Upper lobe of right lung (tissue), 1 donor: Measurements from ENCODE around the gene TDRD1. TPM values are rescaled to one million over a fixed set of nuclear protein-coding genes. Genes with fewer than 3 reads are reported as not detected.

Experiments
- ATAC-seq: fragments of 200-7000 bp; cut with Tn5 transposase; one replicate; pipeline ENCODE4 v1.9.1; 2020; ENCODE audit warnings: mild to moderate bottlenecking, moderate library complexity
- DNase-seq: peaks from one replicate; pipeline ENCODE4 v3.0.0-alpha.2; 2020
- H3K27ac ChIP-seq: fragments of 200-600 bp; one replicate; pipeline ENCODE4 v1.8.0; 2022
- H3K27me3 ChIP-seq: fragments of 200-600 bp; one replicate; pipeline ENCODE4 v1.8.0; 2022; ENCODE audit warnings: mild to moderate bottlenecking
- H3K36me3 ChIP-seq: fragments of 200-600 bp; one replicate; pipeline ENCODE4 v1.8.0; 2022
- H3K4me1 ChIP-seq: fragments of 200-600 bp; one replicate; pipeline ENCODE4 v1.8.0; 2022
- H3K4me3 ChIP-seq: fragments of 200-600 bp; one replicate; pipeline ENCODE4 v1.8.0; 2022; ENCODE audit warnings: mild to moderate bottlenecking
- H3K9me3 ChIP-seq: fragments of 200-600 bp; one replicate; pipeline ENCODE4 v1.8.0; 2022
- CTCF ChIP-seq: fragments of 200-600 bp; IDR thresholded peaks from one replicate; pipeline ENCODE4 v1.8.0; 2022; ENCODE audit warnings: antibody characterized with exemption
- intact Hi-C: fragments of 100-400 bp; cut with DNase I; formaldehyde crosslinking; loops from one replicate; pipeline ENCODE4 v1.11.0; 2022
- total RNA-seq: library from RNA; stranded (reverse); fragmentation: NEBNext Ultra II Directional; extraction: Animal tissue kit (Norgen Biotek cat#: 25700); gene quantifications from one replicate; pipeline ENCODE4 v1.2.1, GENCODE V29; 2021
- donor health status: DM: no; HTN: yes; CAD: no; lungs with severe emphysema.

The TDRD1 gene
- total RNA-seq, 1 donor from 2014 or later = 0.14 TPM

GRCh38 chr10:114172776-114173602 is 6.2 kb upstream of the TDRD1 start:
- TF ChIP-seq CTCF = no peak
- intact Hi-C loops = no loop called here

GRCh38 chr10:114173603-114173920 is 5.6 kb upstream of the TDRD1 start:
- peaks cover 3% of the 10 kb centered on the region for H3K9me3 ChIP-seq
- TF ChIP-seq CTCF = no peak
- DNase-seq (no peak), ATAC-seq (no peak)
- peak overlapping the region; percentile 84 for H3K4me3 ChIP-seq
- peaks cover 10% of the 10 kb centered on the region for H3K4me1 ChIP-seq
- H3K27me3 ChIP-seq = no peaks in the 10 kb centered on the region
- peak overlapping the region; percentile 89 for H3K27ac ChIP-seq
- H3K36me3 ChIP-seq = peaks cover 5% of the 10 kb centered on the region
- intact Hi-C loops = no loop called here

More at GRCh38 chr10:114172776-114173602, 6.2 kb upstream of the TDRD1 start:
- H3K27ac ChIP-seq = peak overlapping the region; percentile 89
- peak overlapping the region; percentile 84 for H3K4me3 ChIP-seq
- DNase-seq (no peak), ATAC-seq (no peak)
- H3K27me3 ChIP-seq = no peaks in the 10 kb centered on the region
- H3K9me3 ChIP-seq = peaks cover 5% of the 10 kb centered on the region
- peaks cover 10% of the 10 kb centered on the region for H3K4me1 ChIP-seq
- H3K36me3 ChIP-seq = peaks cover 5% of the 10 kb centered on the region

- peaks cover 5% of the 10 kb centered on the region for H3K36me3 ChIP-seq
- H3K4me3 ChIP-seq = peak within 1 kb of the TSS; percentile 84
- DNase-seq = peak; percentile 99
- H3K4me1 ChIP-seq = peaks cover 10% of the 10 kb centered on the region
- intact Hi-C loops = no loop called here
- H3K27me3 ChIP-seq = no peaks in the 10 kb centered on the region
- no peaks in the 10 kb centered on the region for H3K9me3 ChIP-seq
- peak; percentile 99 for ATAC-seq
- H3K27ac ChIP-seq = peak within 1 kb of the TSS; percentile 89
- TF ChIP-seq CTCF = no peak
Measured at GRCh38 chr10:114173921-114174694, 5.0 kb upstream of the TDRD1 start, which contains the start of gene CCDC186. Gene CCDC186 (minus strand): TSS chr10:114174203. CDS start chr10:114163268, 10,935 bp downstream.

GRCh38 chr10:114174695-114175188 is 4.4 kb upstream of the TDRD1 start:
- intact Hi-C loops = no loop called here
- peak; percentile 77 for ATAC-seq
- no peaks in the 10 kb centered on the region for H3K27me3 ChIP-seq
- DNase-seq = peak; percentile 83
- peak overlapping the region; percentile 89 for H3K27ac ChIP-seq
- peak overlapping the region; percentile 84 for H3K4me3 ChIP-seq
- peaks cover 10% of the 10 kb centered on the region for H3K4me1 ChIP-seq
- no peak for TF ChIP-seq CTCF
- peaks cover 5% of the 10 kb centered on the region for H3K36me3 ChIP-seq
- H3K9me3 ChIP-seq = no peaks in the 10 kb centered on the region

GRCh38 chr10:114175667-114176066 is 3.5 kb upstream of the TDRD1 start:
- Histone ChIP-seq H3K27ac (no peak overlapping the region), H3K4me3 (no peak overlapping the region), H3K9me3 (no peaks in the 10 kb centered on the region), H3K4me1 (peaks cover 14% of the 10 kb centered on the region), H3K27me3 (no peaks in the 10 kb centered on the region), H3K36me3 (peaks cover under 1% of the 10 kb centered on the region)
- ATAC-seq = no peak
- intact Hi-C loops = no loop called here
- TF ChIP-seq CTCF = no peak
- DNase-seq = no peak
